ENCODE measurements around the gene MEGF6. TPM values are rescaled to one million over a fixed set of nuclear protein-coding genes. Genes with fewer than 3 reads are reported as not detected.

MEGF6 gene
- total RNA-seq, 1 experiment from 2014 or later: 21.3 TPM

DNA sequence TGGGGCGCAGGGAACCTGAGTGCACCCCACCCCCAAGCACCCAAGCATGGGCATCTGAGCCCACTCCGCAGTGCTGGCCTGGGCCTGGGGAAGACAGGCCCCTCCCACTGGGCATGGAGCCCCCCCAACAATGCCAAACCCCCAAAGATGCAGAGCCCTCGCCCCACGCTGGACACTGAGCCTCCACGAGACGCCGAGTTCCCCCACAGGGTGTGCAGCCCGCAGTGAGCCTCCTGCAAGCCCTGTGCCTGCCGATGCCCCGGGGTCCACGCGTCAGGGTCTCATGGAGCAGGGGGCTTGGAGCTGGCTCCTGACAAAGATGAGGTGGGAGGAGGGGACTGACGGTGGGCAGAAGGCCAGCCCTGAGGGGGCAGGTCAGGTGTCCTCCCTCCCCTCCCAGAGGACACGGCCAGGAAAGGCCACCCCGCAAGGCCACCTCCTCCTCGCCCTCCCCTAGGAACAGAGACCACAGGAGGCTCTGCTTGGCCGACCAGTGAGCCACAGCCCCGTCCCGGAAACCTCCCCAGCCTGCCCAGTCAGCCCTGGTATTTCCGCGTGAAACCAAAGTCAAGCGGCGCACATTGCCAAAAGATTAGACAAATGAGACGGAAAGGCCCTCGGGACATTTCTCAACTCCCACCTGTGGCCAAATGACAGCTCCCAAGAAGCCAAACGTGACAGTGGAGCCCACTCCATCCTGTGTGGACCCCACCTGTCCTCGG, 33.4 kb downstream of the MEGF6 start:
- Histone ChIP-seq H3K4me1 (ENCODE audit: insufficient read depth, low read length) (no peaks in the 10 kb centered on the region), H4K20me1 (ENCODE audit: control insufficient read depth, insufficient read depth, insufficient read length) (no peaks in the 10 kb centered on the region), H2BK5ac (ENCODE audit: insufficient read length, low read length) (no peak overlapping the region), H2AK5ac (ENCODE audit: insufficient read length, low read length) (no peak overlapping the region), H2BK120ac (ENCODE audit: low read depth, low read length, poor library complexity, severe bottlenecking) (no peak overlapping the region), H2BK12ac (ENCODE audit: insufficient read length, low read depth, low read length) (no peak overlapping the region), H3K23me2 (ENCODE audit: insufficient read length, low read depth, low read length, poor library complexity, severe bottlenecking) (no peaks in the 10 kb centered on the region), H2AFZ (ENCODE audit: low read length) (no peak overlapping the region), H4K5ac (ENCODE audit: insufficient read length, low read depth, low read length) (no peak overlapping the region), H2BK20ac (ENCODE audit: low read depth, low read length, poor library complexity, severe bottlenecking) (no peak overlapping the region), H3K18ac (ENCODE audit: insufficient read length, low read depth, low read length) (no peak overlapping the region), H3T11ph (ENCODE audit: low read length) (no peak overlapping the region), H3K4ac (ENCODE audit: low read depth, low read length) (no peak overlapping the region), H3K4me2 (ENCODE audit: insufficient read depth, insufficient read length, low read length) (no peak overlapping the region), H3K14ac (ENCODE audit: insufficient read depth, low read length) (no peak overlapping the region; the same call in 1 of the 2 replicates), H2BK15ac (ENCODE audit: low read depth, low read length) (no peak overlapping the region), H4K91ac (ENCODE audit: insufficient read length, low read depth, low read length) (no peak overlapping the region), H3K9ac (ENCODE audit: extremely low read depth, insufficient read length, low read length) (no peak overlapping the region), H3K79me2 (ENCODE audit: insufficient read depth, low read length) (no peaks in the 10 kb centered on the region), H3K9me3 (ENCODE audit: control insufficient read depth, low read depth, low read length) (no peaks in the 10 kb centered on the region), H3K27me3 (ENCODE audit: insufficient read depth, low read length) (no peaks in the 10 kb centered on the region), H3K23ac (ENCODE audit: insufficient read length, low read depth, low read length) (no peak overlapping the region), H3K27ac (ENCODE audit: insufficient read length, low read depth, low read length) (no peak overlapping the region), H4K8ac (replicated peaks; ENCODE audit: insufficient read length, low read depth, low read length) (no peak overlapping the region), H3K79me1 (ENCODE audit: insufficient read depth, low read depth, low read length, poor library complexity, severe bottlenecking) (no peaks in the 10 kb centered on the region), H3K56ac (ENCODE audit: insufficient read length, low read depth, low read length) (no peak overlapping the region)
- TF ChIP-seq, protein P1, sequence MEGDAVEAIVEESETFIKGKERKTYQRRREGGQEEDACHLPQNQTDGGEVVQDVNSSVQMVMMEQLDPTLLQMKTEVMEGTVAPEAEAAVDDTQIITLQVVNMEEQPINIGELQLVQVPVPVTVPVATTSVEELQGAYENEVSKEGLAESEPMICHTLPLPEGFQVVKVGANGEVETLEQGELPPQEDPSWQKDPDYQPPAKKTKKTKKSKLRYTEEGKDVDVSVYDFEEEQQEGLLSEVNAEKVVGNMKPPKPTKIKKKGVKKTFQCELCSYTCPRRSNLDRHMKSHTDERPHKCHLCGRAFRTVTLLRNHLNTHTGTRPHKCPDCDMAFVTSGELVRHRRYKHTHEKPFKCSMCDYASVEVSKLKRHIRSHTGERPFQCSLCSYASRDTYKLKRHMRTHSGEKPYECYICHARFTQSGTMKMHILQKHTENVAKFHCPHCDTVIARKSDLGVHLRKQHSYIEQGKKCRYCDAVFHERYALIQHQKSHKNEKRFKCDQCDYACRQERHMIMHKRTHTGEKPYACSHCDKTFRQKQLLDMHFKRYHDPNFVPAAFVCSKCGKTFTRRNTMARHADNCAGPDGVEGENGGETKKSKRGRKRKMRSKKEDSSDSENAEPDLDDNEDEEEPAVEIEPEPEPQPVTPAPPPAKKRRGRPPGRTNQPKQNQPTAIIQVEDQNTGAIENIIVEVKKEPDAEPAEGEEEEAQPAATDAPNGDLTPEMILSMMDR (conservative IDR thresholded peaks at IDR 0.05): no peak
- Mint-ChIP-seq H3K9me3 (peaks cover 0 to 1% of the 10 kb centered on the region in 2 experiments; a peak in 1 of 5 replicates), H3K36me3 (ENCODE audit: insufficient read depth in 1 of 3, low read depth in 3 of 3) (peaks cover 6 to 7% (median 7%) of the 10 kb centered on the region in 3 experiments; a peak in 5 of 7 replicates), H3K27ac (no peak overlapping the region), H3K27me3 (ENCODE audit: low read depth) (no peaks in the 10 kb centered on the region; the same call in 1 of the 2 replicates), H3K4me3 (no peak overlapping the region), H3K4me1 (peaks cover 0 to 4% of the 10 kb centered on the region in 2 experiments; a peak in 1 of 4 replicates)
- WGBS (ENCODE audit: extremely low coverage, insufficient read length, low lambda C conversion rate): no CpG with 5 or more reads among the region's 27 CpGs
- no peak for DNase-seq
